CD4-positive, alpha-beta T cell (primary cell): ENCODE measurements around the gene NAA16. TPM values are rescaled to one million over a fixed set of nuclear protein-coding genes. Genes with fewer than 3 reads are reported as not detected.
A peak's percentile ranks its signal among the peaks of the same experiment; 100 is the strongest.

ENCODE experiments used
- ATAC-seq: fragments of 200-7000 bp; cut with Tn5 transposase; one replicate; pipeline ENCODE4 v1.10.0; 2022; ENCODE audit warnings: mild to moderate bottlenecking; ENCODE audit not compliant: poor library complexity
- CTCF ChIA-PET: fragments of 350-600 bp; sonication (Branson Sonifier 250); formaldehyde crosslinking; loops from one replicate; lab custom pipeline; 2021; ENCODE audit warnings: antibody characterized with exemption, inconsistent platforms; lab: Charles Lee
- POLR2A ChIA-PET: fragments of 350-600 bp; sonication (Branson Sonifier 250); formaldehyde crosslinking; loops from one replicate; lab custom pipeline; 2021; ENCODE audit warnings: antibody characterized with exemption, inconsistent platforms; lab: Charles Lee
- DNase-seq, 14 experiments: peaks; one replicate each; pipeline ENCODE4 v3.0.0-alpha.2; 2013 to 2020; ENCODE audit warnings: mixed read lengths in 2 of 14
- H3K27ac ChIP-seq, 2 donors: one replicate each; pipeline versions ENCODE4 v1.5.1 to v1.7.0; 2013; ENCODE audit warnings: low read length in 2 of 2, low read depth in 1 of 2, mild to moderate bottlenecking in 1 of 2
- H3K27me3 ChIP-seq, 2 experiments: 1 replicate in 1 of 2; 2 replicates in 1 of 2; pipeline versions ENCODE4 v1.6.1 to v1.7.0; 2013; ENCODE audit warnings: low read length in 2 of 2, control low read depth in 1 of 2, mild to moderate bottlenecking in 1 of 2, moderate library complexity in 1 of 2; ENCODE audit not compliant: insufficient read depth in 2 of 2, control insufficient read depth in 1 of 2
- H3K36me3 ChIP-seq: one replicate; pipeline ENCODE4 v1.6.1; 2013; ENCODE audit warnings: low read length, control low read depth; ENCODE audit not compliant: insufficient read depth
- H3K4me1 ChIP-seq: one replicate; pipeline ENCODE4 v1.6.1; 2013; ENCODE audit warnings: low read length, control low read depth; ENCODE audit not compliant: insufficient read depth
- H3K4me3 ChIP-seq: one replicate; pipeline ENCODE4 v1.5.1; 2013; ENCODE audit warnings: mild to moderate bottlenecking, low read length, moderate library complexity
- H3K9me3 ChIP-seq, 2 experiments: 1 replicate in 1 of 2; 2 replicates in 1 of 2; pipeline versions ENCODE4 v1.6.1 to v1.7.0; 2013; ENCODE audit warnings: low read length in 2 of 2, mild to moderate bottlenecking in 2 of 2, control low read depth in 1 of 2, moderate library complexity in 1 of 2; ENCODE audit not compliant: control insufficient read depth in 1 of 2, insufficient read depth in 1 of 2
- H3K27ac Mint-ChIP-seq: one replicate; pipeline ENCODE4 v1.8.0; 2020; ENCODE audit warnings: mixed read lengths
- H3K27me3 Mint-ChIP-seq: one replicate; pipeline ENCODE4 v1.8.0; 2021; ENCODE audit warnings: mixed read lengths
- H3K36me3 Mint-ChIP-seq: one replicate; pipeline ENCODE4 v1.8.0; 2021; ENCODE audit warnings: low read depth, mixed read lengths
- H3K4me1 Mint-ChIP-seq: one replicate; pipeline ENCODE4 v1.8.0; 2021; ENCODE audit warnings: low read depth, mixed read lengths
- H3K4me3 Mint-ChIP-seq: one replicate; pipeline ENCODE4 v1.8.0; 2020; ENCODE audit warnings: mild to moderate bottlenecking, mixed read lengths
- H3K9me3 Mint-ChIP-seq: one replicate; pipeline ENCODE4 v1.8.0; 2020; ENCODE audit warnings: mixed read lengths
- CTCF ChIP-seq: fragments of 200-600 bp; IDR thresholded peaks from one replicate; pipeline ENCODE4 v1.8.0; 2022; ENCODE audit warnings: antibody characterized with exemption, mild to moderate bottlenecking
- intact Hi-C, 2 experiments: fragments of 100-400 bp; cut with DNase I in 1 of 2; cut with micrococcal nuclease in 1 of 2; formaldehyde crosslinking; loops; one replicate each; pipeline versions ENCODE4 v1.15.1 to v1.9.0; 2023 to 2025; cut with DNase I, micrococcal nuclease
- total RNA-seq, 174 experiments: library from RNA in 2 of 174; stranded (reverse) in 2 of 174; gene quantifications; one replicate each; pipeline ENCODE4 v1.2.3 and lab custom pipeline; 2021 to 2026

The NAA16 gene
- total RNA-seq, 2 experiments from 2014 or later, result 76.9 to 80.5 TPM

- intact Hi-C loops, result no loop called here
- H3K4me1 ChIP-seq, result peaks cover 10% of the 10 kb centered on the region
- CTCF ChIA-PET, result no interaction called here
- no peaks in the 10 kb centered on the region for H3K9me3 Mint-ChIP-seq
- H3K27ac ChIP-seq, result no peak overlapping the region
- no peaks in the 10 kb centered on the region for H3K36me3 ChIP-seq
- no peaks in the 10 kb centered on the region for H3K9me3 ChIP-seq
- ATAC-seq (no peak), DNase-seq (no peak)
- H3K4me3 Mint-ChIP-seq, result peak overlapping the region; percentile 54
- peak overlapping the region; percentile 44 for H3K27ac Mint-ChIP-seq
- no peak overlapping the region for H3K4me3 ChIP-seq
- H3K27me3 ChIP-seq, result no peaks in the 10 kb centered on the region
- peaks cover 26% of the 10 kb centered on the region for H3K4me1 Mint-ChIP-seq
- TF ChIP-seq CTCF, result no peak
- POLR2A ChIA-PET, result no interaction called here
- H3K36me3 Mint-ChIP-seq, result peaks cover 17% of the 10 kb centered on the region
- no peaks in the 10 kb centered on the region for H3K27me3 Mint-ChIP-seq
These were observed 3.0 kb upstream of the NAA16 start for GRCh38 chr13:41307884-41308640.

- intact Hi-C loops, result loop anchor here (1.0 to 10.0 kb wide), 5 partner anchors 36 to 247 kb away; partner anchors contain the start of genes MTRF1 (in 2 of the 2), KBTBD6 (in 1 of the 2), KBTBD7 (in 1 of the 2) and WBP4 (in 1 of the 2)
- H3K27me3 Mint-ChIP-seq, result no peaks in the 10 kb centered on the region
- Histone ChIP-seq H3K9me3 (no peaks in the 10 kb centered on the region), H3K27ac (peak overlapping the region; percentile 55 to 85), H3K4me3 (peak overlapping the region; percentile 90), H3K36me3 (no peaks in the 10 kb centered on the region), H3K4me1 (peaks cover 38% of the 10 kb centered on the region), H3K27me3 (no peaks in the 10 kb centered on the region)
- POLR2A ChIA-PET, result interaction anchor here (0.9 to 1.9 kb wide), 4 partner anchors 11 to 250 kb away, joined by 3 to 7 read pairs (median 4); partner anchors contain the start of genes MTRF1 and WBP4
- ATAC-seq (peak; percentile 46), DNase-seq (peak; percentile 25 to 76 (median 48))
- H3K4me3 Mint-ChIP-seq, result peak overlapping the region; percentile 97
- no peaks in the 10 kb centered on the region for H3K9me3 Mint-ChIP-seq
- CTCF ChIA-PET, result interaction anchor here (0.5 to 1.0 kb wide), 4 partner anchors 9 to 736 kb away, joined by 3 to 7 read pairs (median 3); no protein-coding TSS in a partner anchor
- peak overlapping the region; percentile 98 for H3K27ac Mint-ChIP-seq
- peaks cover 18% of the 10 kb centered on the region for H3K36me3 Mint-ChIP-seq
- TF ChIP-seq CTCF, result no peak
- peaks cover 57% of the 10 kb centered on the region for H3K4me1 Mint-ChIP-seq
These were observed 524 bp downstream of the NAA16 start for GRCh38 chr13:41311406-41312175.

- no peak for TF ChIP-seq CTCF
- Histone ChIP-seq H3K4me1 (peaks cover 38% of the 10 kb centered on the region), H3K27ac (peak overlapping the region in 1 of 2 donors; percentile 85), H3K36me3 (no peaks in the 10 kb centered on the region), H3K9me3 (no peaks in the 10 kb centered on the region), H3K27me3 (no peaks in the 10 kb centered on the region), H3K4me3 (peak overlapping the region; percentile 90)
- Mint-ChIP-seq H3K4me1 (peaks cover 59% of the 10 kb centered on the region), H3K4me3 (peak overlapping the region; percentile 97), H3K27me3 (no peaks in the 10 kb centered on the region), H3K36me3 (peaks cover 23% of the 10 kb centered on the region), H3K27ac (peak overlapping the region; percentile 98), H3K9me3 (no peaks in the 10 kb centered on the region)
- intact Hi-C loops, result loop anchor here (5.0 to 10.0 kb wide), 4 partner anchors 35 to 247 kb away; partner anchors contain the start of genes KBTBD6 (in 1 of the 2), KBTBD7 (in 1 of the 2) and WBP4 (in 1 of the 2)
- ATAC-seq, result no peak
- CTCF ChIA-PET, result interaction anchor here (0.5 to 1.0 kb wide), 3 partner anchors 9 to 736 kb away, joined by 3 read pairs; no protein-coding TSS in a partner anchor
- DNase-seq, result peak in 3 of 14 experiments; percentile 13 to 45 (median 41)
- POLR2A ChIA-PET, result interaction anchor here (1.2 to 1.9 kb wide), 3 partner anchors 10 to 251 kb away, joined by 4 to 7 read pairs (median 4); partner anchors contain the start of genes MTRF1 and WBP4
These were observed 1.1 kb downstream of the NAA16 start for GRCh38 chr13:41312176-41312500.
